Left hindlimb (tissue), 1 donor: ENCODE measurements around the gene C1orf94.

Experiments used
- DNase-seq: peaks from one replicate; pipeline ENCODE4 v3.0.0-alpha.2; 2018

The C1orf94 gene

DNA sequence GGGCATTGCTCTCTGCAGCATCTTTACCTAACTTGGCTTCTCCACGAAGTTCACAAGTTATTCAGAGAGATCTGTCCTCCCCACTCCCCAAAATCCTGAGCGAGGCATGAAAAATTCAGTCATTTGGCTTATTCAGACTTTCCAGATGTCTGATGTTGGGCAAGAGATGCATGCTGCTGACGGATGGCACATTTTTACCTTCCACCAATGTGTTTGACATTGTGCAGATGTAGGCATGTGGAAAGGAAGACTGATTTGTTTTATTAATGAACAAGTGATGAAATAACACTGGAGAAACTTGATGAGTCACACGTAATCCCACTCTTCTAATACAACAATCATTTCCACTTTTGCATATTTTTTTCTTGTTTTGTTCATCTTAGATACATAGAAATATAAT lies 86.7 kb downstream of the C1orf94 start:
- DNase-seq = no peak

GRCh38 chr1:34265396-34265795 lies 88.7 kb downstream of the C1orf94 start:
- no peak for DNase-seq

- no peak for DNase-seq
Measured at GRCh38 chr1:34266127-34266951, 89.6 kb downstream of the C1orf94 start.

GRCh38 chr1:34267326-34267725 lies 90.6 kb downstream of the C1orf94 start:
- no peak for DNase-seq

- DNase-seq = no peak
Measured at GRCh38 chr1:34268311-34268954, 91.7 kb downstream of the C1orf94 start.
